ENCODE results near the gene LDB2.

DNA sequence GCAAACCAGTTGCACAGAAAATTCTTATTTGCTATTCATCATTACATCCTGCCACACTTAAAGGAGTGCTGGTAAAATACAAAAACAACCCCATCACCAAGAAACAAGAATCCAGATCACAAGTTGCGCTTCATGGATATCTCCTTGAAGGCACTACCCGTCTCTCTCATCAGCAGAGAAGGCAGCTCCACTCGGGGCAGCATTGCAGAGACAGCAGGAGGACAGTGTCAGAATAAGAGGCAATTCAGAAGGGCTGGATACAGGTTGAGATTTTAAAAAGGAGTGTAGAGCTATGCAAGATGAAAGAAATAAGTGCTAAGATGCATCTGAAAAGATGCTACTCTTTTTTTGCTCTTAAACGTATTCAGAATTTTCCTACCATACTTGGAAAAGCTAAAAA is 71.4 kb downstream of the LDB2 start:
- TF ChIP-seq, protein P1, sequence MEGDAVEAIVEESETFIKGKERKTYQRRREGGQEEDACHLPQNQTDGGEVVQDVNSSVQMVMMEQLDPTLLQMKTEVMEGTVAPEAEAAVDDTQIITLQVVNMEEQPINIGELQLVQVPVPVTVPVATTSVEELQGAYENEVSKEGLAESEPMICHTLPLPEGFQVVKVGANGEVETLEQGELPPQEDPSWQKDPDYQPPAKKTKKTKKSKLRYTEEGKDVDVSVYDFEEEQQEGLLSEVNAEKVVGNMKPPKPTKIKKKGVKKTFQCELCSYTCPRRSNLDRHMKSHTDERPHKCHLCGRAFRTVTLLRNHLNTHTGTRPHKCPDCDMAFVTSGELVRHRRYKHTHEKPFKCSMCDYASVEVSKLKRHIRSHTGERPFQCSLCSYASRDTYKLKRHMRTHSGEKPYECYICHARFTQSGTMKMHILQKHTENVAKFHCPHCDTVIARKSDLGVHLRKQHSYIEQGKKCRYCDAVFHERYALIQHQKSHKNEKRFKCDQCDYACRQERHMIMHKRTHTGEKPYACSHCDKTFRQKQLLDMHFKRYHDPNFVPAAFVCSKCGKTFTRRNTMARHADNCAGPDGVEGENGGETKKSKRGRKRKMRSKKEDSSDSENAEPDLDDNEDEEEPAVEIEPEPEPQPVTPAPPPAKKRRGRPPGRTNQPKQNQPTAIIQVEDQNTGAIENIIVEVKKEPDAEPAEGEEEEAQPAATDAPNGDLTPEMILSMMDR (IDR thresholded peaks at IDR 0.05): no peak
- TF ChIP-seq ZFX (IDR thresholded peaks at IDR 0.05; ENCODE audit: borderline replicate concordance): no peak
